Activated T-cell treated with anti-CD3 and anti-CD28 coated beads, Interleukin-2, amount 50 U/mL, for 24 hours (primary cell): ENCODE data around the gene CNTNAP2.

Experiments
- DNase-seq: peaks from one replicate; pipeline ENCODE4 v3.0.0-alpha.2; 2020
- H3K27ac Mint-ChIP-seq: 2 replicates; pipeline ENCODE4 v1.8.0; 2020; ENCODE audit warnings: mild to moderate bottlenecking, mixed read lengths
- H3K27me3 Mint-ChIP-seq: 2 replicates; pipeline ENCODE4 v1.8.0; 2020; ENCODE audit warnings: mixed read lengths
- H3K36me3 Mint-ChIP-seq: 2 replicates; pipeline ENCODE4 v1.8.0; 2020; ENCODE audit warnings: low read depth, mixed read lengths
- H3K4me1 Mint-ChIP-seq: 2 replicates; pipeline ENCODE4 v1.8.0; 2020; ENCODE audit warnings: low read depth, mixed read lengths
- H3K4me3 Mint-ChIP-seq: 2 replicates; pipeline ENCODE4 v1.8.0; 2020; ENCODE audit warnings: mild to moderate bottlenecking, moderate library complexity, mixed read lengths
- H3K9me3 Mint-ChIP-seq: 2 replicates; pipeline ENCODE4 v1.8.0; 2020; ENCODE audit warnings: mixed read lengths

CNTNAP2 gene

GRCh38 chr7:146858690-146859089, 742.1 kb downstream of the CNTNAP2 start:
- no peak overlapping the region for H3K4me3 Mint-ChIP-seq
- peaks cover 13% of the 10 kb centered on the region for H3K9me3 Mint-ChIP-seq
- no peaks in the 10 kb centered on the region for H3K27me3 Mint-ChIP-seq
- H3K4me1 Mint-ChIP-seq: no peaks in the 10 kb centered on the region
- H3K36me3 Mint-ChIP-seq: no peaks in the 10 kb centered on the region
- no peak for DNase-seq
- H3K27ac Mint-ChIP-seq: no peak overlapping the region

- Mint-ChIP-seq H3K36me3 (no peaks in the 10 kb centered on the region), H3K27me3 (no peaks in the 10 kb centered on the region), H3K4me1 (no peaks in the 10 kb centered on the region)
Observed at GRCh38 chr7:146861701-146862100, 745.1 kb downstream of the CNTNAP2 start.

GRCh38 chr7:146862415-146862814, 745.8 kb downstream of the CNTNAP2 start:
- Mint-ChIP-seq H3K9me3 (peaks cover 10% of the 10 kb centered on the region), H3K27ac (no peak overlapping the region), H3K36me3 (no peaks in the 10 kb centered on the region), H3K27me3 (no peaks in the 10 kb centered on the region), H3K4me3 (no peak overlapping the region), H3K4me1 (no peaks in the 10 kb centered on the region)
- no peak for DNase-seq

More at GRCh38 chr7:146861701-146862100, 745.1 kb downstream of the CNTNAP2 start:
- no peak for DNase-seq
- Mint-ChIP-seq H3K9me3 (peaks cover 11% of the 10 kb centered on the region), H3K27ac (no peak overlapping the region), H3K4me3 (no peak overlapping the region)

DNA sequence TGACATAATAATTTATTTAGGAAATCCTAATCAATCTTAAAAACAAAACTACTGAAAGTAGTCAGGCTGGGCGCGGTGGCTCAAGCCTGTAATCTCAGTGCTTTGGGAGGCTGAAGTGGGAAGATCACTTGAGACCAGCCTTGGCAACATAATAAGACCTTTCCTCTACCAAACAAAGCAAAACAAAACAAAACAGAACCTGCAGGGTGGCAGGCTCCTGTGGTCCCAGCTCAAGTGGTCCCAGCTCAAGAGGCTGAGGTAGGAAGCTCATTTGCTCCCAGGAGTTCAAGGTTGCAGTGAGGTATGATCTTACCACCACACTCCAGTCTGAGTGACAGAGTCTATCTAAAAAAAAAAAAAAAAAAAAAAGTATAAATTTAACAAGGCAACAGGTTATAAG, 748.0 kb downstream of the CNTNAP2 start:
- Mint-ChIP-seq H3K9me3 (peaks cover 7% of the 10 kb centered on the region), H3K4me1 (no peaks in the 10 kb centered on the region), H3K4me3 (no peak overlapping the region), H3K36me3 (no peaks in the 10 kb centered on the region), H3K27me3 (no peaks in the 10 kb centered on the region), H3K27ac (no peak overlapping the region)
- DNase-seq: no peak

GRCh38 chr7:146865696-146866095, 749.1 kb downstream of the CNTNAP2 start:
- Mint-ChIP-seq H3K4me3 (no peak overlapping the region), H3K27me3 (no peaks in the 10 kb centered on the region), H3K36me3 (no peaks in the 10 kb centered on the region), H3K4me1 (no peaks in the 10 kb centered on the region), H3K9me3 (peaks cover 3% of the 10 kb centered on the region), H3K27ac (no peak overlapping the region)
- DNase-seq: no peak

- no peak for DNase-seq
- H3K27ac Mint-ChIP-seq: no peak overlapping the region
- no peaks in the 10 kb centered on the region for H3K36me3 Mint-ChIP-seq
- H3K9me3 Mint-ChIP-seq: peaks cover 23% of the 10 kb centered on the region
- H3K4me3 Mint-ChIP-seq: no peak overlapping the region
- H3K27me3 Mint-ChIP-seq: no peaks in the 10 kb centered on the region
- H3K4me1 Mint-ChIP-seq: no peaks in the 10 kb centered on the region
Observed at GRCh38 chr7:146874722-146875121, 758.1 kb downstream of the CNTNAP2 start.

DNA sequence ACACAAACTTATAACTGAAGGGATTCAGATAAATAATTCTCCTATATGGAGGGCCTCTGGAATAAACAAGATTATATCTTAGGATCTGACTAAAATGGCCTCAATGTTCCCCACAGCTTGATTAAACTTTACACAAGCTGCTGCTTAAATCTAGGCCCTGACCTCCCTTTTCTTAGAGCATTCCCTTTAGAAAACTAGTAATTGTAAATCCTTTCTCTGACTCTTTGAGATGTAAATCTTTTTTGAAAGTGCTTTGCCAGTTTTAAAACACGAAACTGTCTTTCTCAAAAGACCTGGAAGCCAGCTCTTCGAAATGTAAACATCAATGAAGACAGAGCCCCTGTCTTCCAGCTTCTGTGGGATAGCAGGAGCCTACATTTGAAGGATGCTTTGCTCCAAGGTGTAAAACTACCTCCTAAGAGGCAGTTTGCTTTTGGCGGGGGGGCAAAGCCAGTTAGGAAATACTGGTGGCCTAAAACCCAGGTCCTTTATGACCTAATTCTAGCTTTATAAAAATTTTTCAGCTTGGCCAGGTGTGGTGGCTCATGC, 758.7 kb downstream of the CNTNAP2 start:
- no peak overlapping the region for H3K27ac Mint-ChIP-seq
- no peaks in the 10 kb centered on the region for H3K27me3 Mint-ChIP-seq
- peaks cover 23% of the 10 kb centered on the region for H3K9me3 Mint-ChIP-seq
- DNase-seq: no peak
- H3K4me1 Mint-ChIP-seq: no peaks in the 10 kb centered on the region
- no peaks in the 10 kb centered on the region for H3K36me3 Mint-ChIP-seq
- no peak overlapping the region for H3K4me3 Mint-ChIP-seq

GRCh38 chr7:146875981-146876380, 759.4 kb downstream of the CNTNAP2 start:
- DNase-seq: no peak
- H3K4me3 Mint-ChIP-seq: no peak overlapping the region
- peaks cover 21% of the 10 kb centered on the region for H3K9me3 Mint-ChIP-seq
- no peaks in the 10 kb centered on the region for H3K4me1 Mint-ChIP-seq
- no peaks in the 10 kb centered on the region for H3K27me3 Mint-ChIP-seq
- no peak overlapping the region for H3K27ac Mint-ChIP-seq
- no peaks in the 10 kb centered on the region for H3K36me3 Mint-ChIP-seq

DNA sequence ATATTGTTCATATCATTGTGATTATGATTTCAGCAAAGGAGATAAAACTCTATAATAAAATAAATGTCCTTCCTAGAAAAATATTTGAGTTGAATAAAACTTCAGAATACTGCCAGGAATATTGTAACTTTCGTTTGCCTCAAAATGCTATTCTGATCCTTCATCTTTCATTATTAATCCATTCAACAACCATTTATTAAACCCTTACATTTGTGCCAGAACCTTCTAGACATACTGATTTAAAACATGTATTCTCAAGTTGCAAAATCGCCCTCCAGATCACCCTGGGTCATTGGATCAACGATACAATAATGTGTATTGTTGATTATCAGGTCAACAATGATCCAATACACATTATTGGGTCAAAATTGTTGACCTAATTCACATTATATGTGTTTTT, 759.8 kb downstream of the CNTNAP2 start:
- H3K36me3 Mint-ChIP-seq: no peaks in the 10 kb centered on the region

GRCh38 chr7:146878901-146879300, 762.3 kb downstream of the CNTNAP2 start:
- Mint-ChIP-seq H3K36me3 (no peaks in the 10 kb centered on the region), H3K4me3 (no peak overlapping the region), H3K4me1 (no peaks in the 10 kb centered on the region), H3K9me3 (peaks cover 7% of the 10 kb centered on the region), H3K27me3 (no peaks in the 10 kb centered on the region), H3K27ac (no peak overlapping the region)
- DNase-seq: no peak

More for the DNA sequence above, 759.8 kb downstream of the CNTNAP2 start:
- DNase-seq: no peak
- Mint-ChIP-seq H3K9me3 (peaks cover 20% of the 10 kb centered on the region), H3K27ac (no peak overlapping the region), H3K4me1 (no peaks in the 10 kb centered on the region), H3K27me3 (no peaks in the 10 kb centered on the region), H3K4me3 (no peak overlapping the region)

DNA sequence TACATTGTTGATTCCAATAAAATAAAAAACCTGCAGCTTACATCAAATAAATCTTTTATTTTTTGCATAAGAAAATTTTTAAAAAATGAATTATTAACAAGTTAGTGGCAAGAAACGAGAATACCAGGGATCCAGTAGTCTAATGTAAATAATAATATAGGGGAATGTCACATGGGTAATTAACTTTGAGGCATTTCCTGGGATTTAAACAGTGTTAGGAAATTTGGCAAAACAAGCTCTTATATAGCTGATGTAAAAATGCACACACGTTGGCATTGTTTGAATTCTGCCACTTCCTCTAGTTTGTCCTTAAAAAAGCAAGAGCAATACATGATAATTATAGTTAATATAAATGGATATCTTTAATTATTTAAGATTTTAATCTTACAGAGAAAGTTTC, 768.6 kb downstream of the CNTNAP2 start:
- DNase-seq: no peak
- H3K36me3 Mint-ChIP-seq: no peaks in the 10 kb centered on the region
- no peak overlapping the region for H3K27ac Mint-ChIP-seq
- H3K9me3 Mint-ChIP-seq: no peaks in the 10 kb centered on the region
- H3K4me3 Mint-ChIP-seq: no peak overlapping the region
- no peaks in the 10 kb centered on the region for H3K27me3 Mint-ChIP-seq
- no peaks in the 10 kb centered on the region for H3K4me1 Mint-ChIP-seq

DNA sequence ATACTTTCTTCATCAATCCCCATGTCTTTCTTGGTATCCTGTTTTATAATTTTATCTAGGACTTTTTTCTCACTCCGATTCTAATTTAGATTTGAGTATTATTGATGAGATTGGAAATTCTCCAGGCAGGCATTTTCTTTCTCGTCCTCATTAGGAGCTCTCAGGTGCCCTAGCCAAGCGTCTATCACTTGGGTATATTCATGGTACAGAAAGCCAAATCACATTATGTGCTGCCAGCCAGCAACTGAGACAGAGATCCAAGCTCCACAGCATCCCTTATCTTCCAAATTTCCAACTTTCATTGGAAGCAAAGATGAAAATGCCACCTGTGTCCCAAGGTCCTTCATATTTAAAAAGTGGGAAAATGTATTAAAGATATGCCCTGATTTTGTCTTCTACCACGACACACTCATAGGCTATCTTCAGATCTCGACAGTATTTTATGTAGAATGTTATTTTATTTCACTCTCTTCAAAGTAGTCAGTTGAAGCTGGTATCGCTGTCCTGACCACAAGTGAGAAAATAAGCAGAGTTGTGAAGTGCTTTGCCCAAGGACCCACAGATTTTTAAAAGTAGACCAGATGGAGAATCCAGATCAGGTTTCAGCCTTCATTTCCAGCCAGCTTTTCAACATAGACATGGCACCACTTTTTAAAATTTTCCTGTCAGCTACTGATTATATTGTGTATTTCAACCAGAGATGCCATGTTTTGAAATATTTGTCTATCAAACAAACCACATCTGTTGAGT, 773.4 kb downstream of the CNTNAP2 start:
- Mint-ChIP-seq H3K27me3 (no peaks in the 10 kb centered on the region), H3K4me3 (no peak overlapping the region), H3K9me3 (no peaks in the 10 kb centered on the region), H3K27ac (no peak overlapping the region), H3K36me3 (no peaks in the 10 kb centered on the region), H3K4me1 (no peaks in the 10 kb centered on the region)
- DNase-seq: no peak

DNA sequence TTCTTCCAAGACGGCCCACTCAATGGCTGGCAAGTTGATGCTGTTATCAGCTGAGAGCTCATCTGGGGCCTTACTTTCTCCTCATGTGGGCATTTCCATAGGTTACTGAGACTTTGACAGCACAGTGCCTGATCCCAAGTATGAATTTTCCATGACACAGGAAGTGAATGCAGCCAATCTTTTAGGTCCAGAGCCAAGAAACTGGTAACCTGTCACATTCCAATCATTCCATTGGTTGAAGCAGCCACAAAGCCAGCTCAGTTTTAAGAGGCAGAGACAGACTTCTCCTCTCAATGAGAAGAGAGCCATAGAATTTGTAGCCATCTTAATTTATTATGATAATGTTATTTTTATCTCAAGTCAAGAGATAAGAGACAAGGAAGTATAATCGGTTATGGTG, 775.5 kb downstream of the CNTNAP2 start:
- no peaks in the 10 kb centered on the region for H3K4me1 Mint-ChIP-seq
- H3K9me3 Mint-ChIP-seq: peaks cover 3% of the 10 kb centered on the region
- H3K27me3 Mint-ChIP-seq: no peaks in the 10 kb centered on the region
- DNase-seq: no peak
- H3K4me3 Mint-ChIP-seq: no peak overlapping the region
- H3K27ac Mint-ChIP-seq: no peak overlapping the region
- H3K36me3 Mint-ChIP-seq: no peaks in the 10 kb centered on the region

DNA sequence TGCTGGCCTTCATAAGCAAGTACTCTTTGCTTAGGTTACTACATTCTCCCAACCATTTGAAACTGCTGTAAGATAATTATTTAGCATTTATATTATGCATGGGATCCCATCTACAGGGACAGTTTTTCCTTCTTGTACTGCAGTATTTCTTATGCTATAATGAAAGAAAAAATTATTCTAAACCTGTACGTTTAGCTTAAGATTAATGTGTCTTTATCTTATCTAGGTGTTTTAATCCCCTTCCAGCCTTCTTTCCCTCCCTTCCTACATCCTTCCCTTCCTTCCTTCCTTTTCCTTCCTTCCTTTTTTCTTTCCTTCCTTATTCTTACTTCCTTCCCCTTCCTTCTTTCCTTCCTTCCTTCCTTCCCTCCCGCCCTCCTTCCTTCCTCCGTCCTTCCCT, 778.3 kb downstream of the CNTNAP2 start:
- Mint-ChIP-seq H3K36me3 (no peaks in the 10 kb centered on the region), H3K9me3 (peaks cover 7% of the 10 kb centered on the region), H3K4me3 (no peak overlapping the region), H3K4me1 (no peaks in the 10 kb centered on the region), H3K27ac (no peak overlapping the region), H3K27me3 (no peaks in the 10 kb centered on the region)
- no peak for DNase-seq

- Mint-ChIP-seq H3K36me3 (no peaks in the 10 kb centered on the region), H3K27me3 (no peaks in the 10 kb centered on the region)
Observed at GRCh38 chr7:146902266-146902665, 785.7 kb downstream of the CNTNAP2 start.

More at GRCh38 chr7:146902266-146902665, 785.7 kb downstream of the CNTNAP2 start:
- Mint-ChIP-seq H3K9me3 (peaks cover 7% of the 10 kb centered on the region), H3K27ac (no peak overlapping the region), H3K4me1 (no peaks in the 10 kb centered on the region), H3K4me3 (no peak overlapping the region)
- DNase-seq: no peak
